Progenitor cell of endocrine pancreas (in vitro differentiated cells): ENCODE measurements around the gene TRIOBP. TPM values are rescaled to one million over a fixed set of nuclear protein-coding genes. Genes with fewer than 3 reads are reported as not detected.

Source experiments
- DNase-seq: peaks from one replicate; pipeline ENCODE4 v3.0.0; 2021; ENCODE audit warnings: low spot score; ENCODE audit not compliant: unreplicated experiment
- H3K27ac Mint-ChIP-seq: 2 replicates; pipeline ENCODE4 v1.8.0; 2021; ENCODE audit warnings: mild to moderate bottlenecking, moderate library complexity, mixed read lengths
- H3K27me3 Mint-ChIP-seq: 2 replicates; pipeline ENCODE4 v1.8.0; 2021; ENCODE audit warnings: mixed read lengths
- H3K36me3 Mint-ChIP-seq: 2 replicates; pipeline ENCODE4 v1.8.0; 2022; ENCODE audit warnings: mixed read lengths; ENCODE audit not compliant: insufficient read depth
- H3K4me1 Mint-ChIP-seq: 2 replicates; pipeline ENCODE4 v1.8.0; 2021; ENCODE audit warnings: low read depth, mixed read lengths
- H3K4me3 Mint-ChIP-seq: 2 replicates; pipeline ENCODE4 v1.8.0; 2021; ENCODE audit warnings: low read depth, mild to moderate bottlenecking, moderate library complexity, mixed read lengths
- H3K9me3 Mint-ChIP-seq: 2 replicates; pipeline ENCODE4 v1.8.0; 2021; ENCODE audit warnings: low read depth, mixed read lengths
- CTCF ChIP-seq: fragments of 200-600 bp; sonication (generic); IDR thresholded peaks from one replicate; pipeline ENCODE4 v1.5.0; 2021; ENCODE audit warnings: antibody characterized with exemption, mild to moderate bottlenecking; ENCODE audit not compliant: unreplicated experiment
- long read RNA-seq: library from polyadenylated mRNA; unstranded; transcript quantifications from one replicate; pipeline ENCODE4 v2.0.0, GENCODE V29; 2020
- total RNA-seq: library from RNA; stranded (reverse); gene quantifications from 2 replicates; pipeline ENCODE4 v1.2.1, GENCODE V29; 2021

TRIOBP gene
- 73.0 and 78.7 TPM in 2 replicates for total RNA-seq
- long read RNA-seq, partial matches to known transcripts, result 7 of 16 reads
- long read RNA-seq, other reads (novel, unspliced or antisense), result 8 of 16 reads

- peak; percentile 72 for TF ChIP-seq CTCF
- Mint-ChIP-seq H3K4me1 (peaks cover 7% of the 10 kb centered on the region), H3K9me3 (no peaks in the 10 kb centered on the region), H3K27me3 (no peaks in the 10 kb centered on the region), H3K36me3 (peaks cover 12% of the 10 kb centered on the region), H3K27ac (peak within 1 kb of the TSS; percentile 96), H3K4me3 (peak within 1 kb of the TSS; percentile 88)
- DNase-seq, result peak; percentile 97
Observed at GRCh38 chr22:37696657-37697537, at the start of gene TRIOBP. TRIOBP (plus strand) TSS chr22:37697048; CDS start chr22:37701366, 4,318 bp downstream.

GRCh38 chr22:37647317-37647716 lies 49.5 kb upstream of the TRIOBP start:
- no peaks in the 10 kb centered on the region for H3K27me3 Mint-ChIP-seq
- no peak for DNase-seq
- H3K27ac Mint-ChIP-seq, result no peak overlapping the region
- no peak overlapping the region for H3K4me3 Mint-ChIP-seq
- no peak for TF ChIP-seq CTCF
- peaks cover 3% of the 10 kb centered on the region for H3K36me3 Mint-ChIP-seq
- H3K9me3 Mint-ChIP-seq, result no peaks in the 10 kb centered on the region
- H3K4me1 Mint-ChIP-seq, result no peaks in the 10 kb centered on the region

- DNase-seq, result no peak
- Mint-ChIP-seq H3K27me3 (no peaks in the 10 kb centered on the region), H3K36me3 (peaks cover 3% of the 10 kb centered on the region), H3K27ac (no peak overlapping the region), H3K4me3 (no peak overlapping the region), H3K4me1 (no peaks in the 10 kb centered on the region), H3K9me3 (no peaks in the 10 kb centered on the region)
- TF ChIP-seq CTCF, result no peak
Observed at GRCh38 chr22:37647928-37648327, 48.9 kb upstream of the TRIOBP start.

GRCh38 chr22:37650463-37651136 lies 46.2 kb upstream of the TRIOBP start:
- H3K27me3 Mint-ChIP-seq, result no peaks in the 10 kb centered on the region
- no peak for DNase-seq
- no peaks in the 10 kb centered on the region for H3K4me1 Mint-ChIP-seq
- peaks cover 3% of the 10 kb centered on the region for H3K36me3 Mint-ChIP-seq
- no peak overlapping the region for H3K27ac Mint-ChIP-seq
- no peak for TF ChIP-seq CTCF
- no peaks in the 10 kb centered on the region for H3K9me3 Mint-ChIP-seq
- no peak overlapping the region for H3K4me3 Mint-ChIP-seq

GRCh38 chr22:37654563-37655251 lies 42.1 kb upstream of the TRIOBP start:
- no peak for DNase-seq
- H3K4me3 Mint-ChIP-seq, result no peak overlapping the region
- H3K9me3 Mint-ChIP-seq, result no peaks in the 10 kb centered on the region
- no peak overlapping the region for H3K27ac Mint-ChIP-seq
- peaks cover 1% of the 10 kb centered on the region for H3K36me3 Mint-ChIP-seq
- no peaks in the 10 kb centered on the region for H3K27me3 Mint-ChIP-seq
- TF ChIP-seq CTCF, result no peak
- peaks cover 11% of the 10 kb centered on the region for H3K4me1 Mint-ChIP-seq
